K562 (cell line): Measurements from ENCODE around the gene ZNF8. TPM values are rescaled to one million over a fixed set of nuclear protein-coding genes. Genes with fewer than 3 reads are reported as not detected.

ENCODE experiments used
- ASH1L ChIP-seq: fragments of 450-650 bp; IDR thresholded peaks from 2 replicates; pipeline ENCODE4 v1.6.1; 2018; ENCODE audit warnings: borderline replicate concordance, mild to moderate bottlenecking, low read depth; ENCODE audit not compliant: partially characterized antibody
- DMBX1 ChIP-seq: fragments of 250-450 bp; sonication (Bioruptor Pico); IDR thresholded peaks from 2 replicates; pipeline ENCODE4 v1.8.0; 2022; ENCODE audit warnings: inconsistent platforms, mild to moderate bottlenecking, moderate library complexity, borderline replicate concordance
- ESRRB ChIP-seq: fragments of 250-450 bp; sonication (Bioruptor Pico); IDR thresholded peaks from 2 replicates; pipeline ENCODE4 v1.5.0; 2020; ENCODE audit warnings: mild to moderate bottlenecking, moderate library complexity, borderline replicate concordance
- FOS ChIP-seq: IDR thresholded peaks from 3 replicates; pipeline ENCODE4 v1.6.1; 2011; ENCODE audit not compliant: insufficient read length; ENCODE audit errors: extremely low read depth
- GABPB2 ChIP-seq: fragments of 250-450 bp; sonication (Bioruptor Pico); conservative IDR thresholded peaks from 2 replicates; pipeline ENCODE4 v1.5.1; 2021; ENCODE audit warnings: mild to moderate bottlenecking
- HDAC1 ChIP-seq, 2 experiments: fragments of 450-650 bp; IDR thresholded peaks; 2 replicates each; pipeline ENCODE4 v1.6.1; 2016 to 2017; ENCODE audit warnings: inconsistent platforms in 1 of 2, mild to moderate bottlenecking in 1 of 2, moderate library complexity in 1 of 2
- KLF6 ChIP-seq: fragments of 250-450 bp; sonication (Bioruptor Pico); IDR thresholded peaks from 2 replicates; pipeline ENCODE4 v1.4.0; 2020; ENCODE audit warnings: mild to moderate bottlenecking, moderate library complexity, borderline replicate concordance
- MTA1 ChIP-seq: fragments of 450-650 bp; IDR thresholded peaks from 2 replicates; pipeline ENCODE4 v1.6.1; 2017; ENCODE audit warnings: borderline replicate concordance
- NCOA6 ChIP-seq: fragments of 450-650 bp; IDR thresholded peaks from 2 replicates; pipeline ENCODE4 v1.6.1; 2017; ENCODE audit warnings: mild to moderate bottlenecking
- POU5F1 ChIP-seq: fragments of 150-350 bp; IDR thresholded peaks from 2 replicates; pipeline ENCODE4 v1.6.1; 2014; ENCODE audit warnings: borderline replicate concordance, low read length, low read depth, mild to moderate bottlenecking; ENCODE audit not compliant: partially characterized antibody
- PTRF ChIP-seq: fragments of 450-650 bp; IDR thresholded peaks from 2 replicates; pipeline ENCODE4 v1.6.1; 2016; ENCODE audit warnings: mild to moderate bottlenecking, missing genetic modification characterization, missing compliant biosample characterization
- RNF2 ChIP-seq: sonication (generic); IDR thresholded peaks from 2 replicates; pipeline ENCODE4 v1.6.1; 2016
- SMARCA4 ChIP-seq: fragments of 450-650 bp; IDR thresholded peaks from 2 replicates; pipeline ENCODE4 v1.6.1; 2016
- SMARCA5 ChIP-seq: fragments of 450-650 bp; IDR thresholded peaks from 2 replicates; pipeline ENCODE4 v1.6.1; 2016
- TRIM24 ChIP-seq, 2 experiments: fragments of 450-650 bp; IDR thresholded peaks; 2 replicates each; pipeline ENCODE4 v1.6.1; 2016
- ZBTB12 ChIP-seq: fragments of 250-450 bp; sonication (Bioruptor Pico); IDR thresholded peaks from 2 replicates; pipeline ENCODE4 v1.4.0; 2020
- ZBTB8A ChIP-seq: fragments of 450-650 bp; IDR thresholded peaks from 2 replicates; pipeline ENCODE4 v1.6.1; 2018; ENCODE audit warnings: mild to moderate bottlenecking, moderate library complexity; ENCODE audit not compliant: partially characterized antibody
- ZFP1 ChIP-seq: fragments of 450-650 bp; formaldehyde crosslinking; IDR thresholded peaks from 2 replicates; pipeline ENCODE4 v1.4.0; 2020; ENCODE audit warnings: mild to moderate bottlenecking, mixed read lengths
- ZNF197 ChIP-seq: fragments of 200-800 bp; sonication (Bioruptor generic); IDR thresholded peaks from 2 replicates; pipeline ENCODE4 v1.6.1; 2016; ENCODE audit warnings: low read depth, missing genetic modification characterization, missing compliant biosample characterization
- ZNF217 ChIP-seq: sonication (generic); formaldehyde crosslinking; IDR thresholded peaks from 2 replicates; pipeline ENCODE4 v1.8.0; 2022; ENCODE audit warnings: mild to moderate bottlenecking, missing genetic modification reagents
- ZNF232 ChIP-seq: sonication (generic); formaldehyde crosslinking; IDR thresholded peaks from 2 replicates; pipeline ENCODE4 v1.8.0; 2022; ENCODE audit warnings: mild to moderate bottlenecking, missing genetic modification reagents
- ZNF253 ChIP-seq: fragments of 250-450 bp; sonication (Bioruptor Pico); conservative IDR thresholded peaks from 2 replicates; pipeline ENCODE4 v1.6.1; 2021; ENCODE audit warnings: mild to moderate bottlenecking
- ZNF584 ChIP-seq: fragments of 200-800 bp; sonication (Bioruptor generic); IDR thresholded peaks from 2 replicates; pipeline ENCODE4 v1.6.1; 2016; ENCODE audit warnings: low read depth, mild to moderate bottlenecking, missing genetic modification characterization, missing compliant biosample characterization
- ZNF668 ChIP-seq: fragments of 250-450 bp; sonication (Bioruptor Pico); IDR thresholded peaks from 2 replicates; pipeline ENCODE4 v1.8.0; 2022; ENCODE audit warnings: mild to moderate bottlenecking, inconsistent platforms
- ZNF75A ChIP-seq: fragments of 450-650 bp; formaldehyde crosslinking; IDR thresholded peaks from 2 replicates; pipeline ENCODE4 v1.4.0; 2020; ENCODE audit warnings: mild to moderate bottlenecking
- polyA plus RNA-seq, 8 experiments: library from polyadenylated mRNA; depleted of rRNA in 4 of 8; stranded (reverse) in 5 of 8; unstranded in 3 of 8; fragments of >200 nt; fragmentation: Nextera tagmentation in 2 of 8; fragmentation: Illumina TruSeq in 1 of 8; extraction: Ambion mirVana in 2 of 8; extraction: Trizol in 1 of 8; gene quantifications; 2 replicates each; pipeline versions ENCODE4 v1.2.1 to v1.2.3, GENCODE V29; 2011 to 2014; ENCODE audit warnings: inconsistent platforms in 1 of 8, missing spikeins in 1 of 8
- total RNA-seq, 7 experiments: library from RNA; depleted of rRNA in 6 of 7; stranded (reverse); fragments of >200 nt in 6 of 7; fragmentation: Illumina TruSeq in 2 of 7; extraction: Trizol in 2 of 7; gene quantifications; 2 replicates each; pipeline versions ENCODE4 v1.2.1 to v1.2.3, GENCODE V29; 2011 to 2021; ENCODE audit warnings: low replicate concordance in 1 of 7
- TF ChIP-seq, protein P1 (sequence below): fragments of 450-650 bp; IDR thresholded peaks from one replicate; pipeline ENCODE4 v1.6.1; 2018; ENCODE audit warnings: mild to moderate bottlenecking, moderate library complexity; ENCODE audit not compliant: partially characterized antibody
- TF ChIP-seq, protein P2 (sequence below): fragments of 200-400 bp; formaldehyde crosslinking; IDR thresholded peaks from 2 replicates; pipeline ENCODE4 v1.6.1; 2017; ENCODE audit warnings: mild to moderate bottlenecking, low read depth, low read length, moderate library complexity

ZNF8 gene
- total and polyA plus RNA-seq, 9 of the 15 experiments (the other 6 are each of a cell fraction or from before 2014, with no cell fraction given) = 0.71 to 7.7 (median 4.7) TPM

DNA sequence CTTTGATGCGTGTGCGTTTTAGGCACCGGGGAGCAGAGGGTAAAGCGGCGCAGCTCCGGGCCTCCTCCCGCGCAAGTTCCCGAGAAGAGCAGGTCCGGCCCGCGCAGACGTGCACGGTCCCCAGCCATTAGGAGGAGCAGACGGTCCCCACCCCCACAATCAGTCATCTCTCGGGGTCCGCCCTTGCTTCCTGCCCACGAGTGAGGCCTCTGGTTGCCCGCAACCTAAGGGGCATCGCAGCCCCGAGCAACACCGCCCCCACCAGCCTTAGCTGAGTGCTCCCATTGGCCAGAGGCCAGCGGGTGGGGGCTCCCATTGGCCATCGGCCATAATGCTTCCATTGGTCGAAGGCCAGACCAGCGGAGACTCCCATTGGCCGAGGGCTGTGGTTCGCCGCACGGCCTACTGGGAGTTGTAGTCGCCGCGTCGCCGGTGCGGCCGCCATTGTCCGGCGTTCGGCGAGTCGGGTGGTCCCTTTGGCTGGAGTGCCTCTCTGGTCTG lies at the start of gene ZNF8 (continued):
- TF ChIP-seq DMBX1 (peak; percentile 48), ZNF75A (no peak), ZNF232 (CRISPR knock-in tag) (no peak), PTRF (tag) (no peak), GABPB2 (CRISPR knock-in tag) (no peak), SMARCA4 (no peak), ZBTB12 (CRISPR knock-in tag) (no peak), FOS (peak; percentile 99), ASH1L (peak; percentile 96), ZBTB8A (no peak), MTA1 (no peak), TRIM24 (IDR thresholded peaks at IDR 0.05) (peak in 1 of 2 experiments; percentile 31; a peak in 1 of 4 replicates), ZNF217 (CRISPR knock-in tag) (no peak), ESRRB (no peak), NCOA6 (no peak), SMARCA5 (no peak), ZNF668 (CRISPR knock-in tag) (no peak), ZNF197 (no peak), POU5F1 (no peak), RNF2 (peak; percentile 72; the same call in 1 of the 2 replicates), HDAC1 (IDR thresholded peaks at IDR 0.05) (peak in 1 of 2 experiments; percentile 36; a peak in 2 of 4 replicates), ZNF253 (CRISPR knock-in tag) (no peak), ZFP1 (CRISPR knock-in tag) (no peak), ZNF584 (CRISPR knock-in tag) (no peak), KLF6 (CRISPR knock-in tag) (peak; percentile 37; the same call in 1 of the 2 replicates)
- TF ChIP-seq, protein P1, sequence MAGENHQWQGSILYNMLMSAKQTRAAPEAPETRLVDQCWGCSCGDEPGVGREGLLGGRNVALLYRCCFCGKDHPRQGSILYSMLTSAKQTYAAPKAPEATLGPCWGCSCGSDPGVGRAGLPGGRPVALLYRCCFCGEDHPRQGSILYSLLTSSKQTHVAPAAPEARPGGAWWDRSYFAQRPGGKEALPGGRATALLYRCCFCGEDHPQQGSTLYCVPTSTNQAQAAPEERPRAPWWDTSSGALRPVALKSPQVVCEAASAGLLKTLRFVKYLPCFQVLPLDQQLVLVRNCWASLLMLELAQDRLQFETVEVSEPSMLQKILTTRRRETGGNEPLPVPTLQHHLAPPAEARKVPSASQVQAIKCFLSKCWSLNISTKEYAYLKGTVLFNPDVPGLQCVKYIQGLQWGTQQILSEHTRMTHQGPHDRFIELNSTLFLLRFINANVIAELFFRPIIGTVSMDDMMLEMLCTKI = no peak
- TF ChIP-seq, protein P2, sequence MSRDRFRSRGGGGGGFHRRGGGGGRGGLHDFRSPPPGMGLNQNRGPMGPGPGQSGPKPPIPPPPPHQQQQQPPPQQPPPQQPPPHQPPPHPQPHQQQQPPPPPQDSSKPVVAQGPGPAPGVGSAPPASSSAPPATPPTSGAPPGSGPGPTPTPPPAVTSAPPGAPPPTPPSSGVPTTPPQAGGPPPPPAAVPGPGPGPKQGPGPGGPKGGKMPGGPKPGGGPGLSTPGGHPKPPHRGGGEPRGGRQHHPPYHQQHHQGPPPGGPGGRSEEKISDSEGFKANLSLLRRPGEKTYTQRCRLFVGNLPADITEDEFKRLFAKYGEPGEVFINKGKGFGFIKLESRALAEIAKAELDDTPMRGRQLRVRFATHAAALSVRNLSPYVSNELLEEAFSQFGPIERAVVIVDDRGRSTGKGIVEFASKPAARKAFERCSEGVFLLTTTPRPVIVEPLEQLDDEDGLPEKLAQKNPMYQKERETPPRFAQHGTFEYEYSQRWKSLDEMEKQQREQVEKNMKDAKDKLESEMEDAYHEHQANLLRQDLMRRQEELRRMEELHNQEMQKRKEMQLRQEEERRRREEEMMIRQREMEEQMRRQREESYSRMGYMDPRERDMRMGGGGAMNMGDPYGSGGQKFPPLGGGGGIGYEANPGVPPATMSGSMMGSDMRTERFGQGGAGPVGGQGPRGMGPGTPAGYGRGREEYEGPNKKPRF = no peak
